OCI-LY7 (cell line): ENCODE data around the gene LMOD1. TPM values are rescaled to one million over a fixed set of nuclear protein-coding genes. Genes with fewer than 3 reads are reported as not detected.

Source experiments
- BruUV-seq: library from RNA; stranded (reverse); fragments of 400-500 nt; replicated peaks from 2 replicates; lab custom pipeline; 2021; lab: Mats Ljungman, UMichigan
- CTCF ChIA-PET: fragments of 300-600 bp; sonication (Branson Sonifier 250); formaldehyde crosslinking; loops from one replicate; lab custom pipeline; 2022; ENCODE audit warnings: antibody characterized with exemption; ENCODE audit not compliant: unreplicated experiment; lab: Charles Lee
- POLR2A ChIA-PET: fragments of 300-600 bp; sonication (Branson Sonifier 250); formaldehyde crosslinking; loops from one replicate; lab custom pipeline; 2022; ENCODE audit warnings: antibody characterized with exemption; lab: Charles Lee
- DNase-seq: peaks from one replicate; pipeline ENCODE4 v3.0.0-alpha.2; 2015; ENCODE audit warnings: low spot score
- H2AFZ ChIP-seq: fragments of 200-600 bp; sonication (generic), shearing (Covaris generic); 2 replicates; pipeline ENCODE4 v1.6.1; 2014; ENCODE audit warnings: mild to moderate bottlenecking, antibody characterized with exemption, low read length, moderate library complexity
- H3K27ac ChIP-seq: fragments of 200-600 bp; sonication (generic); 2 replicates; pipeline ENCODE4 v1.5.1; 2014; ENCODE audit warnings: mixed run types, low read depth, mild to moderate bottlenecking, moderate library complexity, low read length, inconsistent platforms; ENCODE audit not compliant: poor library complexity, severe bottlenecking
- H3K36me3 ChIP-seq: fragments of 200-600 bp; sonication (generic); 2 replicates; pipeline ENCODE4 v1.6.1; 2014; ENCODE audit warnings: mild to moderate bottlenecking, antibody characterized with exemption, low read length, moderate library complexity, mixed read lengths; ENCODE audit not compliant: insufficient read depth
- H3K4me1 ChIP-seq: fragments of 200-600 bp; sonication (generic); 2 replicates; pipeline ENCODE4 v1.5.1; 2014; ENCODE audit warnings: mild to moderate bottlenecking, low read length; ENCODE audit not compliant: insufficient read depth, poor library complexity, severe bottlenecking
- H3K4me2 ChIP-seq: fragments of 200-600 bp; sonication (generic); 2 replicates; pipeline ENCODE4 v1.6.1; 2014; ENCODE audit warnings: mild to moderate bottlenecking, low read length
- H3K4me3 ChIP-seq: fragments of 200-600 bp; sonication (generic); 2 replicates; pipeline ENCODE4 v1.5.1; 2014; ENCODE audit warnings: mild to moderate bottlenecking, low read depth, low read length; ENCODE audit not compliant: poor library complexity, severe bottlenecking
- H3K79me2 ChIP-seq: fragments of 200-600 bp; sonication (generic); 2 replicates; pipeline ENCODE4 v1.6.1; 2016; ENCODE audit warnings: low read depth, mild to moderate bottlenecking, low read length, moderate library complexity, mixed read lengths; ENCODE audit not compliant: insufficient read depth
- H3K9me2 ChIP-seq: fragments of 200-600 bp; sonication (generic); 2 replicates; pipeline ENCODE4 v1.6.1; 2016; ENCODE audit warnings: mild to moderate bottlenecking, low read length, mixed read lengths; ENCODE audit not compliant: insufficient read depth
- H3K9me3 ChIP-seq: fragments of 200-600 bp; sonication (generic); 2 replicates; pipeline ENCODE4 v1.6.1; 2014; ENCODE audit warnings: mild to moderate bottlenecking, mixed run types, low read length, mixed read lengths
- H4K20me1 ChIP-seq: fragments of 200-600 bp; sonication (generic); 2 replicates; pipeline ENCODE4 v1.6.1; 2014; ENCODE audit warnings: mild to moderate bottlenecking, antibody characterized with exemption, low read length, moderate library complexity, mixed read lengths; ENCODE audit not compliant: insufficient read depth
- CTCF ChIP-seq: fragments of 200-600 bp; sonication (generic); conservative IDR thresholded peaks from 2 replicates; pipeline ENCODE4 v1.5.1; 2014; ENCODE audit warnings: mild to moderate bottlenecking, antibody characterized with exemption, low read length, moderate library complexity, mixed read lengths
- EZH2phosphoT487 ChIP-seq: fragments of 200-600 bp; sonication (generic); IDR thresholded peaks from 2 replicates; pipeline ENCODE4 v1.6.1; 2018; ENCODE audit warnings: low read depth, borderline replicate concordance, mild to moderate bottlenecking, mixed run types, antibody characterized with exemption, low read length, moderate library complexity, mixed read lengths
- intact Hi-C: fragments of 100-400 bp; cut with micrococcal nuclease; formaldehyde crosslinking; loops from one replicate; pipeline ENCODE4 v1.10.0; 2022; ENCODE audit not compliant: unreplicated experiment
- total RNA-seq, 2 experiments: library from RNA; depleted of rRNA in 1 of 2; stranded (reverse); fragments of >200 nt in 1 of 2; shearing (Covaris generic) in 1 of 2; gene quantifications; 2 replicates each; pipeline ENCODE4 v1.2.3, GENCODE V29; 2014 to 2022

The LMOD1 gene
- total RNA-seq, 2 experiments from 2014 or later: not detected

DNA sequence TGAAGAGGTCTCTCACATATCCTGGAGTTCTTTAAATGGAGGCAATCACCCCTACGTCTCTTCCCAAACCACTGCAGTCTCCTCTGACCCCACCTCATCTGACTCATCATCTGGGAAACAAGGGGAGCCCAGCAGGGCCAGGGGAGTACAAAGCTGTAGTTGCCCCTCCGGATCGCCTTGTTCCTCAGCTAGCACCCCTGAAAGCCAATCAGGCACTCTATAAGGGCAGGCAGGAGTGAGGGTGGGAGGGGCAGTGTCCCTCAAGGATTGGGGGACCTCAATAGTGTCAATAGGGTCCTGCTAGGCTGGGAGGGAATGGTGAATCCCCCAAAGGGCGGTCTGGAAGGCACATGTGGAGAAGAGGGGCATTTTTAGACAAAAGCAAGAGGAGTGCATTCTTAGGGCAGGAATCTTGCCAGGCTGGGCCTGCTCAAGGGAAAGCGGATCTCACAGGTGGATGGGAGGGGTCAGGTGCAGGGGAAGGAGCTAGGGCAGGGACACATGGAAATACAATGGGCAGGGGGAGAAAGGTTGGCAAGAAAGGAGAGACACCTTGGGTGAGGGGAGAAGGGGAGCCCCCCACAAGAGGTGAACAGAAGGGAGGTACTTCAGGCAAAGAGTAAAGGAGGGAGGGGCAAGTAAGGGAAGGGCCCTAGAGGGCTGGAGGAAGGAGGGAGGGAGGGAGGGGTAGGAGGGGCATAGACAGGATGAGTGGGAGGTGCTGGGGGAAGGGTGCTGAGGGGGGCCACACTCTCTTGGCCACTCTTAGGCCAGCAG, 51.8 kb downstream of the LMOD1 start:
- Histone ChIP-seq H3K9me2 (no peaks in the 10 kb centered on the region), H3K4me3 (no peak overlapping the region), H2AFZ (no peak overlapping the region), H3K4me2 (no peak overlapping the region), H3K9me3 (no peaks in the 10 kb centered on the region), H3K79me2 (no peaks in the 10 kb centered on the region), H3K4me1 (no peaks in the 10 kb centered on the region), H3K27ac (no peak overlapping the region), H4K20me1 (no peaks in the 10 kb centered on the region), H3K36me3 (no peaks in the 10 kb centered on the region)
- BruUV-seq: no TSS peak
- POLR2A ChIA-PET: interaction anchor here (0.5 to 1.7 kb wide), 4 partner anchors 44 to 1184 kb away, joined by 3 to 4 read pairs (median 3); no protein-coding TSS in a partner anchor
- no peak for DNase-seq
- TF ChIP-seq CTCF (no peak), EZH2phosphoT487 (no peak)
- CTCF ChIA-PET: interaction anchor here (1.0 kb wide), 1 partner anchor 14 kb away, joined by 4 read pairs; no protein-coding TSS in a partner anchor
- intact Hi-C loops: loop anchor here (10.0 kb wide), 1 partner anchor 220 kb away; no protein-coding TSS in a partner anchor

DNA sequence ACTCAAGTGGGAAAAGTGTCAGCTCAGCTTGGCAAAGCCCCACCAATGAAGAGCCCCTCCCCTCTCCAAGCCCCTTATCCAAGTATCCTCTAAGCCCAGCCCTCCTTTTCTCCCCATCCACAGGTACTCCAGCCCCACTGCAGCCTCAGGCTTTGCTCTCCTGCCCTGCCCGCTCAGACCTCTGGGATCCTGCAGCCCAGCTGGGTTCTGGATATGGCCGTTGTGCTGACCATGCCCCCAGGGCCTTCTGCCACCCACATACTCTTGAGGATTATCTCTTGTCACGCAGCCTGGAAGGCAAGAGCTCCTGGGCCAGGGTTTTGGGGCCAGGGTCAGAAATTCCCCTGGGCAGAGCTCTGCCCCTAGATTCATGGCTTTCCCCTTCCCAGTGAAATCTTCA, 52.9 kb downstream of the LMOD1 start:
- no peaks in the 10 kb centered on the region for H3K4me1 ChIP-seq
- no peaks in the 10 kb centered on the region for H4K20me1 ChIP-seq
- BruUV-seq: no TSS peak
- ChIA-PET CTCF (no interaction called here), POLR2A (interaction anchor here (0.5 to 0.8 kb wide), 2 partner anchors 42 to 86 kb away, joined by 3 to 4 read pairs; no protein-coding TSS in a partner anchor)
- no peak overlapping the region for H2AFZ ChIP-seq
- H3K27ac ChIP-seq: no peak overlapping the region
- no peak overlapping the region for H3K4me2 ChIP-seq
- no peaks in the 10 kb centered on the region for H3K36me3 ChIP-seq
- no peaks in the 10 kb centered on the region for H3K9me2 ChIP-seq
- H3K4me3 ChIP-seq: no peak overlapping the region
- H3K9me3 ChIP-seq: no peaks in the 10 kb centered on the region
- H3K79me2 ChIP-seq: no peaks in the 10 kb centered on the region
- TF ChIP-seq EZH2phosphoT487 (no peak), CTCF (no peak)
- intact Hi-C loops: loop anchor here (10.0 kb wide), 1 partner anchor 221 kb away; no protein-coding TSS in a partner anchor
- no peak for DNase-seq

GRCh38 chr1:201892211-201892610, 54.1 kb downstream of the LMOD1 start:
- Histone ChIP-seq H3K36me3 (no peaks in the 10 kb centered on the region), H3K4me1 (no peaks in the 10 kb centered on the region), H3K27ac (no peak overlapping the region), H3K79me2 (no peaks in the 10 kb centered on the region), H3K9me2 (no peaks in the 10 kb centered on the region), H3K4me3 (no peak overlapping the region), H2AFZ (no peak overlapping the region), H4K20me1 (no peaks in the 10 kb centered on the region), H3K9me3 (no peaks in the 10 kb centered on the region), H3K4me2 (no peak overlapping the region)
- TF ChIP-seq EZH2phosphoT487 (no peak), CTCF (no peak)
- no TSS peak for BruUV-seq
- intact Hi-C loops: loop anchor here (10.0 kb wide), 1 partner anchor 223 kb away; no protein-coding TSS in a partner anchor
- POLR2A ChIA-PET: no interaction called here
- no peak for DNase-seq
- CTCF ChIA-PET: no interaction called here
